HepG2 (cell line): ENCODE measurements around the gene C4orf17. TPM values are rescaled to one million over a fixed set of nuclear protein-coding genes. Genes with fewer than 3 reads are reported as not detected.

Experiments used
- ARNTL ChIP-seq: sonication (generic); formaldehyde crosslinking; IDR thresholded peaks from 2 replicates; pipeline ENCODE4 v1.4.0; 2020; ENCODE audit warnings: mild to moderate bottlenecking, missing genetic modification reagents
- HNF1B ChIP-seq: sonication (generic); formaldehyde crosslinking; IDR thresholded peaks from 2 replicates; pipeline ENCODE4 v1.5.1; 2020; ENCODE audit warnings: mild to moderate bottlenecking, moderate library complexity, missing genetic modification reagents
- KLF16 ChIP-seq, 2 experiments: sonication (generic) in 1 of 2; formaldehyde crosslinking in 1 of 2; IDR thresholded peaks; 2 replicates each; pipeline versions ENCODE4 v1.6.1 to v1.8.0; 2016 to 2023; ENCODE audit warnings: missing genetic modification reagents in 2 of 2, missing compliant biosample characterization in 1 of 2
- MAFF ChIP-seq: IDR thresholded peaks from 2 replicates; pipeline ENCODE4 v1.6.1; 2011; ENCODE audit warnings: low read depth, low read length, improper control_type of control experiment
- NBN ChIP-seq: fragments of 450-650 bp; conservative IDR thresholded peaks from 2 replicates; pipeline ENCODE4 v1.6.1; 2017
- NFE2L2 ChIP-seq: fragments of 150-350 bp; IDR thresholded peaks from 2 replicates; pipeline ENCODE4 v1.6.1; 2014; ENCODE audit warnings: low read length
- NFYB ChIP-seq: sonication (generic); formaldehyde crosslinking; IDR thresholded peaks from 2 replicates; pipeline ENCODE4 v1.4.0; 2020; ENCODE audit warnings: missing genetic modification reagents
- POLR2G ChIP-seq: fragments of 200-400 bp; formaldehyde crosslinking; IDR thresholded peaks from 2 replicates; pipeline ENCODE4 v1.6.1; 2018; ENCODE audit warnings: mild to moderate bottlenecking, low read depth, low read length, moderate library complexity
- SALL1 ChIP-seq: sonication (generic); formaldehyde crosslinking; IDR thresholded peaks from 2 replicates; pipeline ENCODE4 v1.8.0; 2022; ENCODE audit warnings: mild to moderate bottlenecking, missing genetic modification reagents
- SALL2 ChIP-seq: sonication (generic); formaldehyde crosslinking; IDR thresholded peaks from 2 replicates; pipeline ENCODE4 v1.8.1; 2023; ENCODE audit warnings: mild to moderate bottlenecking, missing genetic modification reagents, inconsistent platforms
- SOX6 ChIP-seq, 2 experiments: fragments of 450-650 bp in 1 of 2; sonication (generic) in 1 of 2; formaldehyde crosslinking in 1 of 2; IDR thresholded peaks; 2 replicates each; pipeline versions ENCODE4 v1.4.0 to v1.6.1; 2017 to 2020; ENCODE audit warnings: antibody characterized with exemption in 1 of 2, mild to moderate bottlenecking in 1 of 2, missing genetic modification reagents in 1 of 2
- YEATS4 ChIP-seq: sonication (generic); formaldehyde crosslinking; IDR thresholded peaks from 2 replicates; pipeline ENCODE4 v1.4.0; 2020; ENCODE audit warnings: missing genetic modification reagents, borderline replicate concordance
- ZNF260 ChIP-seq: sonication (generic); formaldehyde crosslinking; IDR thresholded peaks from 2 replicates; pipeline ENCODE4 v1.4.0; 2020; ENCODE audit warnings: missing genetic modification reagents, low read depth, mild to moderate bottlenecking, borderline replicate concordance
- ZNF546 ChIP-seq: sonication (generic); formaldehyde crosslinking; conservative IDR thresholded peaks from 2 replicates; pipeline ENCODE4 v1.8.1; 2023; ENCODE audit warnings: mild to moderate bottlenecking, missing genetic modification reagents
- ZNF614 ChIP-seq: IDR thresholded peaks from 2 replicates; pipeline ENCODE4 v1.6.1; 2018; ENCODE audit warnings: missing biosample characterization, missing genetic modification reagents, inconsistent platforms, borderline replicate concordance
- ZNF646 ChIP-seq: sonication (generic); formaldehyde crosslinking; IDR thresholded peaks from 2 replicates; pipeline ENCODE4 v1.9.0; 2021; ENCODE audit warnings: mild to moderate bottlenecking, missing genetic modification reagents
- ZNF788 ChIP-seq: sonication (generic); formaldehyde crosslinking; IDR thresholded peaks from 2 replicates; pipeline ENCODE4 v1.5.0; 2020; ENCODE audit warnings: mild to moderate bottlenecking, missing genetic modification reagents, borderline replicate concordance
- ZUFSP ChIP-seq: sonication (generic); formaldehyde crosslinking; IDR thresholded peaks from 2 replicates; pipeline ENCODE4 v1.9.0; 2021; ENCODE audit warnings: missing genetic modification reagents, mild to moderate bottlenecking, borderline replicate concordance
- polyA plus RNA-seq, 8 experiments: library from polyadenylated mRNA; depleted of rRNA in 3 of 8; stranded (reverse) in 7 of 8; unstranded in 1 of 8; fragments of >200 nt; fragmentation: Illumina TruSeq in 4 of 8; extraction: Trizol in 4 of 8; gene quantifications; 2 replicates each; pipeline versions ENCODE4 v1.2.1 to v1.2.3, GENCODE V29; 2011 to 2016; ENCODE audit warnings: low read depth in 4 of 8, missing spikeins in 1 of 8, mixed read lengths in 1 of 8; ENCODE audit not compliant: insufficient read depth in 1 of 8
- total RNA-seq, 5 experiments: library from RNA; depleted of rRNA; stranded (reverse); fragments of >200 nt; fragmentation: Illumina TruSeq; extraction: Trizol; gene quantifications; 2 replicates each; pipeline ENCODE4 v1.2.3, GENCODE V29; 2016; ENCODE audit warnings: low read depth in 1 of 5

C4orf17 gene
- total and polyA plus RNA-seq, 2 of the 13 experiments (the other 11 are each of a cell fraction or from before 2014, with no cell fraction given): not detected

GRCh38 chr4:99563310-99564186 lies 52.7 kb downstream of the C4orf17 start, which contains the start of gene TRMT10A (continued):
- TF ChIP-seq SALL1 (CRISPR knock-in tag) (peak; percentile 85), ZNF646 (no peak), ZNF260 (CRISPR knock-in tag) (no peak), POLR2G (peak; percentile 93), ARNTL (CRISPR knock-in tag) (peak; percentile 41; the same call in 1 of the 2 replicates), KLF16 (CRISPR knock-in tag; IDR thresholded peaks at IDR 0.05) (peak in 1 of 2 experiments; percentile 68; a peak in 1 of 4 replicates), ZUFSP (CRISPR knock-in tag) (no peak), ZNF546 (CRISPR knock-in tag) (no peak), NFYB (peak; percentile 75), NFE2L2 (peak; percentile 1; the same call in 1 of the 2 replicates), HNF1B (CRISPR knock-in tag) (peak; percentile 87), SOX6 (IDR thresholded peaks at IDR 0.05) (no peak), SOX6 (CRISPR knock-in tag; IDR thresholded peaks at IDR 0.05) (no peak; the same call in 1 of the 2 replicates), NBN (no peak), MAFF (0 out of 2 replicates have a peak, but pooled peaks have one; percentile 2), SALL2 (CRISPR knock-in tag) (no peak; the same call in 1 of the 2 replicates), YEATS4 (CRISPR knock-in tag) (no peak; the same call in 1 of the 2 replicates), ZNF788 (CRISPR knock-in tag) (peak; percentile 49; the same call in 1 of the 2 replicates), ZNF614 (no peak; the same call in 1 of the 2 replicates)
- TF ChIP-seq, all 625 proteins: peak for 182
